ENCODE measurements around the gene KTN1.

DNA sequence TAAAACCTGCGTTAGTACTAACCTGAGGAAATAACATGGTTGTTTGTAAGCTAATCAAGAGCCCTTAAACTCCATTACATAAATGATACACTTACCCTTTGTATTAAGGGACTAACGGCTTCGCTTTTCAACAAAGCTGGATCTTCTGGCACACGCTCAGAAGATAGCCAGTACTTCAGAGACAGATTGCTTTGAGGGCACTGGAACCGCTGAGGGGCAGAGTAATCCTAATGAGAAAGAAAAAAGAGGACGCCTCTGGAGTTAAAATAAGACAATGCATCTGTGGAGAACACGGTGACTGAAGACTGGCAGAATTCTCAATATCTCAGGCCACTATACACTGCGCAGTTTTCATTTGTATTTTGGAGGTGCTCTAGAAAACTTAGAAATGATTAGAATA is 1.5 kb upstream of the KTN1 start:
- TF ChIP-seq GABPA (IDR thresholded peaks at IDR 0.05; ENCODE audit: low read depth) (no peak), CTCF (IDR thresholded peaks at IDR 0.05; ENCODE audit: insufficient read depth, low read length) (no peak), REST (IDR thresholded peaks at IDR 0.05; ENCODE audit: insufficient replicate concordance, low read depth) (no peak), POLR2AphosphoS5 (IDR thresholded peaks at IDR 0.05; ENCODE audit: low read depth) (no peak), SPI1 (IDR thresholded peaks at IDR 0.05; ENCODE audit: borderline replicate concordance, low read depth) (no peak)
